NCI-H446 (cell line): ENCODE results near the gene PRR33.

Experiments used
- DNase-seq, 2 experiments: peaks; one replicate each; lab custom pipeline; 2025; lab: John Stamatoyannopoulos, UW

Gene PRR33

DNA sequence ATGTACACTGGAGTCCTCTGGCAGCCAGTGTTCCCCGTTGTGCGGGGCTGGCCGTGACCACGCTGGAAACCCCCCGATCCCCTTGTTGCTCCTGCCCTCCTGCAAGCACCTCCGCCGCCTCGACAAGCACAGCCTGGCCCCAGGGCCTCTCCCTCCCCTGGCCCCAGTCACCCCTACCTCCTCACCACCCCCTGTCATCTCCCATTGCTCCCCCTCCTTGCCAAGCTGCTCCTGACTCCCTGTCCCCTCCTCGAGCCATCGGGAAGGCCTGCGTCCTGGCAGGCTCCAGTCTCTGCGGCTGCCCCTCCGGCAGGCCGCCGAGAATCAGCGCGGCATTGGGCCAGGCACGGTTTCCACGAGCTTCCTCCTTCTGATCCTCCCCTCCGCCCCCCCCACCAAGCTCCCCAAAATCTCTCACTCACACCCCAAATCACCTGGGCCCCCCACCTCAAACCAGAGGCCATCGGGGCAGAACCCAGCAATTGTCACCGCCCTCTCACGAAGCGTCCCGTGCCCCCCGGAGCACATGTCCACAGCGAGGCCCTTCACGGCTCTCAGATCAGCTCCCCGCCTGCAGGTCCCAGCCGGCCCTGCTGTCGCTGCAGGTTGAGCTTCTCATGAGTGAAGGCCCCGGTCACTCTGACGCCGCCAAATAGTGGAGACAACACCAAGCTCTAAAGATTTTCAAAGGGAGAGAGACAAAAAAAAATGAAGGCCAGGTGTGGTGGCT, 44.5 kb downstream of the PRR33 start:
- no peak for DNase-seq

DNA sequence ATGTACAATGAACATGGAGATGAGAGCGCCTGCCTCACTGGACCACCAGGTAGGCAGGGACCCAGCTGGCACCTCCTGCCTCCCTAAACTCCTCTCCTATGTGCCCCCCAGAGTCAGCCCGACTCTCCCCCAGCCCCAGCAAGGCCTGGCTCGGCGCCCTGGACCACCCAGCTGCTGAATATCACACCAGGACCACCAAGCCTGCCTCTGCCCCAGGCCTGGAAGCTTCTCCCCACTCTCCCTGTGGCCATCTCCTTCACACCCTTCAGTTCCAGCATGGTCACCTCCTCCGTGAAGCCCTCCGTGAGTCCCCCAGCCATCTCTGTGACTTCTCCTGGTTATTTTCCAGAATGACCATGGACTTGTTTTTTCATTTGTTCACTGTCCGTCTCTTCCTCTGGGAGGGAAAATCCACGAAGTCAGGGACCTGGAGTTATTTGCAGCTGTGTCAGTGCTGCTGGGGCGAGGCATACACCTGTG, 45.2 kb downstream of the PRR33 start:
- no peak for DNase-seq

DNA sequence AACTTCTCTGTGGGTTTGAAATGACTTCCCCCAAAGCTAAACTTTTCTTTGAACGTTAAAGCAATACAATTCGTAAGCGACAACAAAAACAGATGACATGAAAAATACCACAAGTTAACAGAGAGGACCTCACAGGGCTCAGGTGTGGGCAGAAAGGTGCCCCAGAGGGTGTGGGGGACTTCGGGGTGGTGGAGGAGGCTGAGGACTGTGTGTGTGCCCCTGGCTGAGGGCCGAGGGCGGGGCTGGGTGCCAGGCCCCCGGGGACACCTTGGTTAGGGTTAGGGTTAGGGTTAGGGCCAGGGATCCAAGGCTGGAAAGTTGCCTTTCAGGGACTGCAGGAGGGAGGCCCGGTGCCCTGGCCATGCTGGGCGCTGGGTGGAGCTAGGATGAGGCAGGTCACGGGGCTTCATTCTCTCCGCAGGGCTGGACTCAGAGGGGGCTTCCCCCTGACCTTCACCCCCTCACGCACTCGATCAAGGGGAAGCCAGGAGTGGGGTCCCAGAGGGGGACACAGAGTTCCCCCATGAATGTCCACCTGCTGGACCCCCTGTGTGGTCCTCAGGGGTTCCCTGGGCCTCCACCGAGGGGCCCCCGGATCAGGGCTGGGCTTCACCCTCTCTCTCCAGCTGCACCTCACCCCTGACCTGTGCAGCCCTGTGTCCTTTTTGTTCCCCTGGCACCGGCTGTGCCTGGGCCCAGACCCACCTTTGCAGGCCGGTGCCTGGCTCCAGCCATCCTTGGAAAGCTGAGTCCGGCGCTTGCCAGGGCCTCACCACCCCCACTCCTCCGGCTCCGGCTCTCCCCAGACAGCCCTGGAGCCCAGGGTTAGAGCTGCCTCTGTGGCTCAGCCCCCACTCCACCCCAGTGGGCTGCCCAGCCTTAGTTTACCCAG, 45.9 kb downstream of the PRR33 start:
- DNase-seq: no peak

DNA sequence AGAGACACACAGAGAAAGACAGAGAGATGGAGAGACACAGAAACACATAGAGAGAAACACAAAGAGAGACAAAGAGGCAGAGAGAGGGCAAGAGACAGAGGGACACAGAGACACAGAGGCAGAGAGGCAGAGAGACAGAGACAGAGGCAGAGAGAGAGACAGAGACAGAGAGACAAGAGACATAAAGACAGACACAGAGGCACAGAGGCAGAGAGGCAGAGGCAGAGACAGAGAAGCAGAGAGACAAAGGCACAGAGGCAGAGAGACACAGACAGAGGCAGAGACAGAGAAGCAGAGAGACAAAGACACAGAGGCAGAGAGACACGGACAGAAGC, 46.6 kb downstream of the PRR33 start:
- no peak for DNase-seq

DNA sequence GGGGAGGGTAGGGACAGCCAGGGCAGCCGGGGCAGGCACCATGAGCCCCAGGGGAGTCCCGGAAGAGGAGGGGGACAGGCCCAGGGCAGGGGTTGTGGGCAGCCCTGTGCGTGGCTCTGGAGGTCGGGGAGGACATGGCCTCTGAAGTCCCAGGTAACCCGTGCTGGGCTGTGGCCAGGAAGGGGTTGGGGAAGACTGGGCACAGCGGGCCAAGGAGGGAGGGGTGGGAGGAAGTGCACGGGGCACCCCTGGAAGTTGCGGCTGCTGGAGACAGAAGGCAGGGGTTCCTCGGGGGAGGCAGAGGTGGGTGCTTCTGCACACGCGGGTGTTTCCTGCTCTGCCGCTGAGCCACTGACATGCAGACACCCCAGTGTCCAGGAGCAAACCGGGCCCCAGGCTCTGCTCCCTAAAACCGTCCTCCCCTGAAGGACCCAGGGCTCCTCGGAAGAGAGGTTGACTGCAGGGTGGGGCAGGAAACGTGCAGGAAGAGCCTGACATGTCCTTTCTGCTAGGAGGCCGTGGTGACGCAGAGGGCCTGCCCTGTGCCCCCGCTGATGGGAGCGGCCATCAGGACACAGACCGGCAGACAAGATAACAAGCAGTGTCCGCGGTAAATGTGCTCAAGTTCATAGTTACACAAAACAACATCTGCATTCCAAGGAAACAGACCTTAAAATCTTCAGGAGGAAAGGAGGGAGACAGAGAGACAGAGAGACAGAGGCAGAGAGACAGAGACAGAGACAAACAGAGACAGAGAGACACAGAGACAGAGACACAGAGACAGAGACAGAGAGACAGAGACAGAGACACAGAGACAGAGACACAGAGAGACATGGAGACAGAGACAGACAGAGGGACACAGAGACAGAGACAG, 47.2 kb downstream of the PRR33 start:
- no peak for DNase-seq

DNA sequence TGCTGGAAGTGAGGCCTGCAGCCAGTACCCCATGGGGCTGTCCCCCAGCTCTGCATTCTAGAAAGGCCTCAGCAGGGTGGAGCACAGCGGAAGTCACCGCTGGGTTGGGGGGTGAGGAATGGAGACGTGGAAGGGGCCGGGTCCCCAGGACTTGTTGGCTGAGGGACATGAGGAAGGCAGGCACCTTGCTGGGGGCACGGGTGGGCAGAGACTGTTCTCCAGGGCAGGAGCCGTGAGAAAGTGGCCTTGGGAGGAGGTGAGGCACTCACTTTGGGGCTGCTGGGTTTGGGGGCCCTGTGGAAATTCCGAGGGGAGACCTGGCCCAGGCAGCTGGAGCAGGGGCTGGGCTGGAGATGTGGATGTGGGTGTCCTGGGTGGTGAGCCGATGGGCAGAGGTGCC, 47.9 kb downstream of the PRR33 start:
- DNase-seq: no peak

DNA sequence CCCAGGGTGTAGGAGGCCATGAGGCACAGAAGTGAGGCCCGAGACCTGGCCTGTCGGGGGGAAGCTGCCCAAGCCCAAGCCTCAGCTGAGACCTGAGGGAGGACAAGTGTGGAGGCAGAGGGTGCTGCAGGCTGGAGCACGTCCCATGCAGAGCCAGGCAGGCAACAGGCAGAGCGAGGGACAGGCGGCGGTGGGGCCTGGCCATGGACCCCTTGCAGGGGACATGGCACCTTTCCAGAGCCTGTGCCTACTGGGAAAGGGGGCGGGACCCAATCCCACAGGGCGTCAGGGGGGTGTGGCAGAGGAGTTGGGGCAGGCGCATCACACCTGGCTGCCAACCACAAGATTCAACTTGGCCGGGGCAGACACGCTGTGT, 48.6 kb downstream of the PRR33 start:
- DNase-seq: no peak

DNA sequence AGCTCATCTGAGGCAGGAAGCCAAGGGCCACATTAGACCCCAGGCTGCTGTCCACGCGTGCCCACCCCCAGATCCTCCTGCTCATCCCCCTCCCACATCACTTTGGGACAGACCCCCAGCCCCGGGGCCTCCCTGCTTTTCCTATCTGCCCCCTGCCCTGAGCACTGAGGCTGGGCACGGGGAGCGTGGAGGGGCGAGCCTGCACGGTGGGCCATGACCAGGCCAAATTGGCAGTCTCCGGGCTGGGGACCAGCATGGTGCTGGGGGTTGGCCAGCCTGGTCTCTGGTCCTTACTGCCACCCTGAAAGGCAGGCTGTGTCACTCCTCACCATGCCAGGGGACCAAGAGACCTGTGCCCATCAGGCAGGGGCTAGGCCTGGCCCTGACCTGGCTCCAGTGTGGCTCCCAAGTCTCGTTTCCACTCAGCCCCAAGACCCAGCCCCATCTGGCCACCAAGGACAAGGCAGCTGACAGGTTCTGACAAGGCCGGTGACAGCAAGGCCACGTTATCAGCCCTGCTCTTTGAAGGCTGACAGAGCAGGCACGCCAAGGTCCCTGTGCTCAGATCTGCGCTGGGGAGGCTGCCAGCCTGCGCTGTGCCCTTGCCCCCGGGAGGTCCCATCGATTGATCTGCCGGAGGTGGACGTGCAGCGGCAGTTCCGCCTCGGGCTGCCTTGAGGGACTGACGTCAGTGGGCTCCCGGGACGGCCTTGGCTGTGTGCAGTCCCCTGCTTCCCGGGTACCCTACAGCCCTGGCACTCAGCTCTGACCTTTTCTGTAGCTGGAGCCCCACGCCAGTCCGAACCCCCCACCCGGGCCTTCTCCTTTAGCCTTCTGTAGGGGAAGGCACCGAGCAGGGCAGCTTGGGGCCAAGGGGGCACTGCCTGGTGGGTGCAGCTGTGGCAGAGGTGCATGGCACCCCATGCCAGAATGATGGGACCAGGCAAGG, 49.3 kb downstream of the PRR33 start:
- no peak for DNase-seq

DNA sequence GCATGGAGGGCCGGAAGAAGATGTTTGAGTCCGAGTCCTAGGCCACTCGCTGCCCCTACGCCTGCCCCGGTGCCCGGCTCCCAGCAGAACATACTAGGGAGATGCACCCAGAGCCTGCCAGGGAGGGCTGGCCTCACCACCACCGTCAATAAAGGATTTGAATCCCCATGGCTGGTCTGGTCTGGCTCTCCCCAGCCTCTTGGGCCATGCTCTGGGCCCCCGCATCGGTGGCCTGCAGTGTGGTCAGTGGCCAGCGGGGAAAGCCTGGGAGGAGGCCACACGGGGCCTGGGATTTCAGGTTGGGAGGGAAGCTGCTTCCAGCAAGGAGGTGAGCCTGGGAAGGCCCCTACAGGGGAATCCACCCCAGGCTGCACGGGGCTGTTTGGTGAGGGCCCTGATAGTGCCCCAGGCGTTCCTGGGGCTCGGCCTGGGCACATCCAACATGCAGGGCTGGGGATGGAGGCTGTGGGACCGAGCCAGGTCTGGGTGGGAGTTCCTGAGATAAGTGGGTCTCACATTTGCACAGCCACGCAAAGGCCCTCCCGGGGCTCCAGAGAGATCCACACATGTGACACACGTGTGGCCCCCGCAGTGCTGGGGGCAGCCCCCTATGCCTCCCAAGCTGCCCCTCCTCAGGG, 50.1 kb downstream of the PRR33 start:
- no peak for DNase-seq

DNA sequence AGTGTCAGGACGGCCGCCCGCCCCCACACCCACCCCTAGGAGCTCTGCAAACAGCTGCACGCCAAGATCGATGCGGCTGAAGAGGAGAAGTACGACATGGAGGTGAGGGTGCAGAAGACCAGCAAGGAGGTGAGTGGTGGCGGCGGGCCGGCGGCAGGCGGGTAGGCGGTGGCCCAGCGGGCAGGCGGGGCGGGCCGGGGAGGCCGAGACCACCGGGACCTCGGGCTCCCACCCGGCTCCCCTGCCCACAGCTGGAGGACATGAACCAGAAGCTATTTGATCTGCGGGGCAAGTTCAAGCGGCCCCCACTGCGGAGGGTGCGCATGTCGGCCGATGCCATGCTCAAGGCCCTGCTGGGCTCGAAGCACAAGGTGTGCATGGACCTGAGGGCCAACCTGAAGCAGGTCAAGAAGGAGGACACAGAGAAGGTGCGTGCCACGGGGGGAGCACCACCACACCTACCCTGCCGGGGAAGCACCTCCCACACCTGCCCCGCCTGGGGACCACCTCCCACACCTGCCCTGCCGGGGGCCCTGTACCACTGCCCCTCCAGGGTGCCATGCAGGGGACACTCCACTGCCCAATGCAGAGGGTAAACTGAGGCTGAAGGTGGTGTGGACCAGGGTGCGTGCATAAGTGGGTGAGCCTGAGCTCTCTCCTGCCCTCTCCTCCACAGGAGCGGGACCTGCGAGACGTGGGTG, 50.8 kb downstream of the PRR33 start:
- DNase-seq: no peak

DNA sequence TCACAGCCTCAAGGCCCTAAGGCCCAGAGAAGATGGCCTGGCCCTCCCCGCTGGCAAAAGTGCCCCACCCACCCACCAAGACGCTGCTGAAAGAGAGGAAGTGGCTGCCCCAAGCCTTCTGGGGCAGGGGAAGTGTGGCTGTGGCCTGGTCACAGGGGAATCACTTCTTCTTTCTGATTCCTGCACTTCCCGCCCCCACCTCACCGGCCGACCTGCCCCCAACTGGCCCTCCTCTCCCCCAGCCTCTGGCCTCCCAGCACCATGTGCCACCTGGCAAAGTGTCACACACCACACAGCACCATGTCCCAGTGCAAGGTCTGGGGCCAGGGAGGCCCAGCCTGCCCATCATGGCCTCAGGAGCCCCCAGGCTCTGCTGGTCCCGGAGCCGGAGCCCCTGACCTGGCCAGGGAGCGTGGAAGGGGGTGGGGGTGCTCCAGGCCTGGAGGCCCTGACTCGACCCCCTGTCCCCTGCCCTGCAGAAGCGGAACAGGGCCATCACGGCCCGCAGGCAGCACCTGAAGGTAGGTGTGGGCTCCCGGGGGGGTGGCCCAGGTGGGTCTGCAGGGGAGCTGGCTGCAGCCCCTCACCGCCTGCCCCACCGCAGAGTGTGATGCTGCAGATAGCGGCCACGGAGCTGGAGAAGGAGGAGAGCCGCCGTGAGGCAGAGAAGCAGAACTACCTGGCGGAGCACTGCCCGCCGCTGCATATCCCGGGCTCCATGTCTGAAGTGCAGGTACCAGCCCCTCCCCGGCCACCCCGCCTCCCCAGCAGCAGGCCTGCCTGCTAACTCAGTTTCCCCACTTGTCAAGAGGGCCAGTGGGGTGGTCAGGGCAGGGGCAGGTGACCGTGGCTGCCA, 51.5 kb downstream of the PRR33 start:
- no peak for DNase-seq

DNA sequence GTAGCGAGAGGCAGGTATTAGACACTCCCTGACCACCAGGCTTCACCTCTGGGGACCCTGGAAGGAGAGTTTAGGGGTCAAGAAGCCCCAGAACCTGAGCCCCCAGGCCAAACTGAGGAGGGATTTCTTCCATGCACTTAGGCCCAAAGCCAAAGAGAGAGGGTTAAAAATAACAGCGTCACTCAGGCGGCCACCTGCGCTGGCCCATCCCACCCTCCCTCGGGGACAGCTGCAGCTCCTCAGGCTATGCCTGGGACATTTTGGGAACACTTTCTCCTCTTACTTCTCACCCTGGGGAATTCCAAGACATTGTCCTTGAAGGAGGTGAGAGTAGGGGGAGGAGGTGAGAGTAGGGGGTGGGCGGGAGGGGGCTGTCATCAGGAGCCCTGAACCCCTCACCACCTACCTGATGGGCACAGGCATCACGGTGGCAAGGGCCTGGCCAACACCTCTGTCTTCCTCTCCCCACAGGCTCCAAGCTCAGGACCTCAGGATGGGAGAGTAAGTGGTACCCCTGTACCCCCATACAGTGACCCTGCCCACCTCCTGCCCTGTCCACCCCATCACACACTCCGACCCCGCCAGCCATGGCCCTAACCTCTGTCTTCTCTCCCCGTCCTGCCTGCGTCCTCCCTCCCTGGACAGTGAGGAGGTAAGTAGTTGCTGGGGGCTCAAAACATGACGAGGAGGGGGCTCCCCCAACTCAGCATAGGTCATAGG, 52.3 kb downstream of the PRR33 start:
- DNase-seq: no peak

DNA sequence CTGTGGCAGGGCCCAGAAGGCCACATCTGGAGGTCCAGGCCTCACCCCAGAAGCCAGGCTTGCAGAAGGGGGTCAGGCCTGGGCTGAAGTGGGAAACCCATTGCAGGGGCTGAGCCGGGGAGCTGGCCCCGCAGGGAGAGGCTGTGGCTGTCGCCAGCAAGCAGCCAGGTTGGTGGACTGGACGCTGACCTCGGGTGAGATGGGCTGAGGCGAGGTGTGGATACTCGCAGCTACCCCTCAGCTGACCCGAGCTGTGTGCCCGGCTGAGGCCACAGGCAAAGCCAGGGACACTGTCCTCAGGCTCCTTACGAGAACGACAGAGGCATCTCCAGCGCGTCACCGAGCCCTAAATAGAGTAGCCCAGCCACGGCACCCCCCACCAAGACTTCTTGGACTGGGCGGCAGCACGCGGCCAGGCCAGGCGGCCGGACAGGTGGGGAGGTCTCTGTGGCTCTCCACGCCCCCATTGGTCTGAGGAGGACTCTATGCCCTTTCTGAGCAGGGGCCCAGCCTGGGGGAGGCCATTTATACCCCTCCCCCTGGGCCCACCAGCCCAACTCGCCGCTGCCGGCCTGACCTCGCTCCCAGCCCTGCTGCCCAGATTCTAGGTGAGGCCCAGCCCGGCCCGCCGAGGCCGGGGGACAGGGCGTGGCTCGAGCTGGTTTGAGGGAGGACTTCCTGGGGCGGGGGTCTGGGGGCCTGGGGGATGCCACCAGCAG, 53.1 kb downstream of the PRR33 start, which contains the start of gene TNNI2:
Gene TNNI2 (plus strand): TSS at position 556 of the 719 bp plus-strand sequence. CDS start 716 bp downstream, outside the sequence.
- no peak for DNase-seq
